ENCODE measurements around the gene DYNC1H1.

Gene DYNC1H1

DNA sequence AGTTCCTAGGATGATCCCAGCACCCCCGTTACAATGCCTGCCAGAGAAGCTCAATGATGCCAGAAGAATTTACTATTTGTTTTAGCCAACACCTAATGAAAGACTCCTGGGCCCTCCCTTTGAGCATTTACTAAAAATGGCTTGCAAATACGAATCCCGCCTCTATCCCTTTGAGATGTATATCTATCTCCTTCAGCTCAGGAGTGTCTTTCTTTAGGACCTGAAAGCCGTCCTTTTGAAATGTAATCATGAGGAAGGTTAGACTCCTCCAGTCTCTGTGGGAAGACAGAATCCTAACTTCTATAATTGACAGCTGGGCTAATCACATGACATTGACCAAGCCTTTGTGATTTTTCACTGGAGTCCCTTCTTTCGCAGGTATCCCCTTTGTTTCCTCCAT lies 19.2 kb upstream of the DYNC1H1 start:
- no peak for DNase-seq

DNA sequence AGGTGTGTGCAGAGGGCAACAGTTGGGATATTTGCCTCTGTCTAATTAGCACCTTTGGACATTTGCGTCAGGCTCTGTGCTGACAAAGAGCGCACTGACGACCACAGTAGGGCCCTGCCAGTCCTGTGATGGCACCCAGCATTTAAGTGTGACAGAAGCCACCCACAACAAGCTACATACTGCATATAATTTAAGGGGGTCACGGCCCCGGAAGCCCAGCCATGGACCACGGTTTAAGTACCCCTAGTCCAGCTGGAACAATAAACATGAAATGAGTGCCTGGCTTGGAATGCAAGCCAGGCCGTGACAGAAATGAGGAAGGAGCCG lies 16.8 kb upstream of the DYNC1H1 start:
- peak in 1 of 2 donors; percentile 30 for DNase-seq

DNA sequence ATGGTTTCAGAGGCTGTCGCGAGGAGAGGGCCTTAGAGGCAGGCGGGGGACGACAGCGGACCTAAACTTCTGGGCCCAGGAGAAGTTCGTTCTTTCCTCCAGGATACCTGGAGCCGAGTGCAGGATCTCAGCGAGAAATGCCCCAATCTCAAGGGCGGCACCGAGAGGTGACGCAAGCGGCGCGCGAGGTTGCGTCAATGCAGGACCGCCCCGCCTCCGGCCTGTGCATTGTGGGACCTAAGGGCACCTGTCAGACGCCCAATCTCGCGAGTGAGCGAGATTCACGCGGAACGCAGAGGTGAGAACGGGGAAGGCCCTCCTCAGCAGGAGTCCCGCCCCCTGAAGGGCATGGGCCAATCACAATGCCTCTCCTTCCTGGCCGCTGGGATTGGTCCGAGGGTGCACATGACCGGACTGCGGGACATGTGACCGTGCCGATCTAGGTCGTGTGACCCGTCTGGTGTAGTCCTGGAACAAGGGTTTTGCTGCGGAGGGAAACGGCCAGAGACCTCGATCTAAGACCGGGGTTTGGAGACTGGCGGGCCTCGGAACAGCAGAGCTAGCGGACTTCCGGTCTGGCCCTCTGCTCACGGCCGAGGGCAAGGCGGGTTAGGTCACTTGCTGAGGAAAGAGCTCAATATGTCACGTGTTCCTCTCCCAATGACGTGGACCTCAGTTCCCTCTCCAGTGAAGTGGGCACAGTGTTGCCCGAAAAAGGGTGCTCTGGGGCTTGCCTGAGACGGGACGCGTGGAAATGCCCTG lies 16.3 kb upstream of the DYNC1H1 start:
- DNase-seq: peak; percentile 100

DNA sequence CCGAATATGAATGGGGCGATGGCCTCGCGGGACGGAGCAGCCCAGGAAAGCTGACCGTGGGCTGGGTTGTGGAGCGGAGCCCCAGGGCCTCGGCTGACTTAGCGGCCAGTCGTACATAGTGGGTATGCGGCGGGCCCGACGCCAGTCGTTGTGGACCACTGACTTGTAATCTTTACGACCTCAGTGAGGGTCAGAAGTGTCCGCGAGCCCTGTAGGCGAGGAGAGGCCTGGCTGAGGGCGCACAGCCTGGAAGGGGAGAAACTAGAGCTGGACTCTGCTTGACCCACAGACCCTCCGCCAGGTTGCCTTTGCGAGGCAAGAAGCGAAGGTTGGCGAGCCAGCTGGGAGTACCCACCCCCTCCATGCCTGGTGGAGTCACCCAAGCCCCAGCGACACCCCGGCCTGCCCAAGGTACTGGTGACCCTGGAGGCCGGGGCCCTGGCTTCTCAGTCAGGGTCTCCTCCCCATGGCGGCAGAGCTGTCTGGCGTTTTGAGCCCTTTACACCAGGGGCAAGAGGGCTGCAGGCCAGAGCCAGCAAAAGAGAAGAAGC lies 15.6 kb upstream of the DYNC1H1 start:
- no peak for DNase-seq

DNA sequence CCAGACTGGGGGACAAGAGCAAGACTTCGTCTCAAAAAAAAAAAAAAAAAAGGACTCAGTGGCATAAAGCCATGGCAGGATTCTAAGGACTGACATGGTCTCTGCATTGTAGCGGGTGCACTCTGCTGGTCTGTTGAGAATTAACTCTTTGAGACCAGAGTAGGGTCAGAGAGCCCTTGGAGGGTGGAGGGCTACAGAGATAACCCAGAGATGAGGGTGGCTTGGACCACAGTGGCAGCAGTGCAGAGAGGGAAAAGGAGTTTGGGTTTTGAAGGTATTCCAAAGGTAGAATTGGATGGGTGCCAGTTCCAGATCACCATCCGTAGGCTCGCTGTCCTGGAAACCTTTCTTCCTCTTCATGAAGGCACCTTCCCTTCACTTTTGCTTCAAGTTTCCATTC lies 14.3 kb upstream of the DYNC1H1 start:
- no peak for DNase-seq

DNA sequence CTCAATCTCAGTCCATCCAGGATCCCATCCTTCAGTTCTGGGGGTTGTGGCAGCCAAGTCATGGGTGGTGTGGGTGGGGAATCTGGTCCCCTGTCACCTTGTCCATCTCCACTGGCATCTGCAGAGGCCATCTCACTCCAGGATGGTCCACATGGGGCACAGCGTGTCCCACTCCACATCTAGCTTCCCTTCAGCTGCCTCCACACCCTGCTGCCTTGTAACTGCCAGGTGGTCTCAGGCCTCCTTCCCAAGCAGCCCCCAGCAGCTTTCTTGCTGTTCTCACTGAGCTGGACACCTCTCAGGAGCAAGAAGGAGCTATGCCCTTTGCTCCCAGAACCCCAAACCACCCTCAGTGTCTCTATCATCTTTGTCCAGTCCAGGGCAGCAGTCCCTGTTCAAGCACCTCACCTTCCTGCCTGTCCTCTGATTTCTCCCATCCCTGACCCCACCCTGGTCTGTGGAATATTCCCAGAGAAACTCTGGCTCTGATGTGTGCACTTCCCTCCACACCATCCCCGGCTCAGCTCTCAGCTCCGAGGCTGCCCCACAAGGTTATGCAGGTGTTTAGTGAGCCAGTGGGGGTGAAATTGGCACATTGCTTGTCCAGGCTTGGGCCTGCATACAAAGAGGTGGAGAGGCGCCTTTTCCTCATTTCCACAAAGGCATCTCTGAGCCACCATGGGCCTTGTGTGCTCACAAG lies 13.7 kb upstream of the DYNC1H1 start:
- DNase-seq: no peak

DNA sequence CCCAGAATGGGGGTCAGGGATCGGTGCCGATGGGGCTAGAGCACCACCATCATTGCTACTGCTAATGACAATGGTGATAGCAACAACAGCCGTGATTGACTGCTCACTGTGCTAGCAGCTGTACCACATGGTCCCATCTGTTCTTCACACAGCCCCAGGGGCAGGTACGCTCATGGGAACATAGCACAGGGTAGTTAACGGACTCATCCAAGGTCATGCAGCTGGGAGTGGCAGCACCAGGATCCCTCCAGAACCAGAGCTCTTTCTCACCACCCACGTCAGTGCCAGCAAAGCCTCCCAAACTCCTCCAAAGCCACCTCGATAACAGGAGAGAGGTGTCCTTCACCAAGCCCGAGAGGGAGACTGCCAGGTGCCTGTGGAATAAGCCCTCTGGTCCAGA lies 11.2 kb upstream of the DYNC1H1 start:
- DNase-seq: no peak

DNA sequence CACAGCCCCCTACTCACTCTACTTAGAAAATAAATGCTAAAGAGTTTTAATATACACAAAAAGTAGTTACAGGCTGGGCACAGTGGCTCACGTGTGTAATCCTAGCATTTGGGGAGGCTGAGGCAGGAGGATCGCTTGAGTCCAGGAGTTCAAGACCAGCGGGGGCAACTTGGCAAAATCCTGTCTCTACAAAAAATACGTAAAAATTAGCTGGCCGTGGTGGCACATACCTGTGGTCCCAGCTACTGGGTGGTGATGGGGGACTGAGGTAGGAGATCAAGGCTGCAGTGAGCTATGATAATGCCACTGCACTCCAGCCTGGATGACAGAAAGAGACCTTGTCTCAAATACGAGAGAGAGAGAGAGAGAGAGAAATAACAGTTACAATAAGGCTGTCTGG lies 9.9 kb upstream of the DYNC1H1 start:
- DNase-seq: no peak

DNA sequence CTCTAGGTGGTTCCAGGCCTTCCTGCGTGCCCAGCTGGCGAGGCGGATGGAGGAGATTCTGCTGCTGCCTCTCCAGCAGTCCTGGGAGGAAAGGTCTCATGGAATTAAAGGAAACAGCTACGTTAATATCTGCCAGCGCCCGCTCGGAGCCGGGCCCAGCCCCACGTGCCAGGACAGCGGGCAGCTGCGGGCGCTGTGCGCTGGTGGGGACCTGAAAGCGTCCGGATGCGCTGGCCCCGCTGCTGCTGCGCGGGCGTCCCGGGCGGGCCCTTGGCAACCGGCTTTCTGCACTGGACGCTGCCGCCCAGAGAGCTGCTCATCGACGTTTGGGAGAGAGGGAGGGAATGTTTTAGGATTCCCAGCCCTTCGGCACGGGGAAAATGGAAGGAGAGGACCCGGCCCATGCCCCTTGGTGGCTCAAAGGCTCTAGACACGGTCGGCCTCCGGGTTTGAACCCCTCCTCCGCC lies 8.6 kb upstream of the DYNC1H1 start:
- no peak for DNase-seq

DNA sequence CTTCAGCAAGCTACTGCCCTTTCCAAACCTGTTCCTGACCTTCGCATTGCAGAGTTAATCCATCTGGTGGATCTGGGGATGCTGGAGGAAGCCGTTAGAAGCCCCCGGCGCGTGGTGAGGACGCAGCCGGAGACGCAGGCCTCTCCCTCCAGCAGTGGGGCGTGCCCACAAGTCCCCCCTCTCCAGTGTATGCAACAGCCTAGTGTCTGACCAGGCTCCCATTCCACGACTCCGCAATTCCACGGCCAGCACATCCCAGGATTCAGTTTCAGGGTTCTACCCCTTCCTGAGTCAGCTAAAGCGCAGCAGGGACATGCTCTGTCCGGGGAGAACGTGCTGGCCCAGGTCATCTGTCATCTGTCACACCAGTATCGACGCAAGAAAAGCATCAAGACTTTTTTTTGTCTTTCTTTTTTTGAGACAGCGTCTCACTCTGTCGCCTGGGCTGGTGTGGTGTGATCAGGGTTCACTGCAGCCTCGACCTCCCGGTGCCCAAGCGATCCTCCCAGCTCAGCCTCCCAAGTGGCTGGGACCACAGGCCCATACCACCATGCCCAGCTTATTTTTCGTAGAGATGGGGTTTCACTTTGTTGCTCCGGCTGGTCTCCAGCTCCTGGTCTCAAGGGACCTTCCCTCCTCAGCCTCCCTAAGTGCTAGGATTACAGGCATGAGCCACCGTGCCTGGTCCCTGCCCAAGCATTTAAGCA lies 8.0 kb upstream of the DYNC1H1 start:
- no peak for DNase-seq

DNA sequence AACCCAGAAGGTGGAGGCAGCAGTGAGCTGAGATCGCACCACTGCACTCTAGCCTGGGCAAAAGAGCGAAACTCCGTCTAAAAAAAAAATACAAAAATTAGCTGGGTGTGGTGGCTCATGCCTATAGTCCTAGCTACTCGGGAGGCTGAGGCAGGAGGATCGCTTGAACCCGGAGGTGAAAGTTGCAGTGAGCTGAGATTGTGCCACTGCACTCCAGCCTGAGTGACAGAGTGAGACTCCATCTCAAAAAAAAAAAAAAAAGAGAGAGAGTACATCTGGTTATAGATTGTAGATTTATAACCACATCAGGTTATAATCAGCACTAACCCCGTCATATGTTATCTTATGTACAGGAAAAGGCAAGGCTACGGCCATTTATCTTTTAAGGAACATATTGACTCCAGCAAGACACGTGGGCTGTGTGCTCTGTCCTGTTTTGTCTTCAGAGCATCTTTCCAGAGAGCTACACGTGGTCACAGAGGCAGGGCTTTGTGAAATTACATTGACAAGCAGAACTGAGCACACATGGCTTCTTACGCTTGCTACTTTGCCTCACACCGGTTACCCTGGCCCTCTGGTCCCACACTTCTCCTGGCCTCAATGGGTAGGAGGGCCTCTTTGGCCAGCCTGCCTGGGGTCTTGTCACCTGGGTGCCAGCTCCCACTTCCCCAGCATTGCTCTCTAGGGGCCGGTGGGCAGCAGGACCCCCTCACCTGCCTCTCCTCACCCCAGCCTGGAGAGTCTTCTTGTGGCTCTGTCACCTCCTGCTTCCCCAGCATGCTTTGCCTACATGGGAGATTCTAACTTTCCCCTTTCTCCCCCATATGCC lies 6.8 kb upstream of the DYNC1H1 start:
- DNase-seq: no peak

DNA sequence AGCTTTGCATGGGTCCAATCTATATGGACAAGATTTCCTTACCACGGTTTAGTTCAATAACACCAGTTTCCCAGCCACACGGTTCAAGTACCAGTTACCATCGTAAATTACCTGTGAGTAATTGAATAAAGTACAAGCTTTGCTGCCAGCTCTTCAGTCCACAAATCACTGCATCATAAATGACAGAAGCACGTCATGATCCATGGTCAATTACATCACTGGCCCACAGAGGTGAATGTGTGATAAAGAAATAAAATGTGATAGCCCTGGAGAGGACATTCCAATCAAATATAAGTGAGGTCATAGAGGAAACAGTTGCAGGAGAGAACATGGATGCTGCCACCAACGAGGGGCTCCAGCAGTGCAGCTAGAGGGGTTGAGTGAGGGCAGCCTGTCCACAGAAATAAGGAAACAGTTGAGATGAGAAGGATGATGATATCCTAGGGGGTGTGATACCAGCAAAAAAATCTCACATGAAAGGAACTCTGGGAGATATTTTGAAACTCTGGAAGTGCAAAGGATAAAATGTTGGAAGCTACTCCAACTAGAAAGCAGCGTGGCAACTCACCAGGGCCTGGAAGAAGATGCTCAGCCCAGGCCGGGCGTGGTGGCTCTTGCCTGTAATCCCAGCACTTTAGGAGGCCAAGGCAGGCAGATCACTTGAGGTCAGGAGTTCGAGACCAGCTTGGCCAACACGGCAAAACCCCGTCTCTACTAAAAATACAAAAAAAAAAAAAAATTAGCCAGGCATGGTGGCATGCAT lies 5.8 kb upstream of the DYNC1H1 start:
- DNase-seq: no peak

DNA sequence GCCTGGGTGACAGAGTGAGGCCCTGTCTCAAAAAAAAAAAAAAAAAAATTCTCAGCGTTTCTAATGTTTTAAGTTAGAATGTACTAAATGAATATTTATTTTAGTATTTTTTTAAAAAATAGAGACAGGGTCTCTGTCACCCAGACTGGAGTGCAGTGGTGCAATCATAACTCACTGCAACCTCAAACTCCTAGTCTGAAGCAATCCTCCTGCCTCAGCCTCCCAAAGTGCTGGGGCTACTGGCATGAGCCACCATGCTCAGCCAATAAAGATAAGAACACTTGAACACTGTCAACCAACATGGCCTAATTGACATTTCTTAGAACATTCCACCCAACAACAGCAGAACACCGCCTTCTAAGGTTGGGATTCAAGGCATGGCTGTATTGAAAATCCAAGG lies 5.1 kb upstream of the DYNC1H1 start:
- DNase-seq: no peak

DNA sequence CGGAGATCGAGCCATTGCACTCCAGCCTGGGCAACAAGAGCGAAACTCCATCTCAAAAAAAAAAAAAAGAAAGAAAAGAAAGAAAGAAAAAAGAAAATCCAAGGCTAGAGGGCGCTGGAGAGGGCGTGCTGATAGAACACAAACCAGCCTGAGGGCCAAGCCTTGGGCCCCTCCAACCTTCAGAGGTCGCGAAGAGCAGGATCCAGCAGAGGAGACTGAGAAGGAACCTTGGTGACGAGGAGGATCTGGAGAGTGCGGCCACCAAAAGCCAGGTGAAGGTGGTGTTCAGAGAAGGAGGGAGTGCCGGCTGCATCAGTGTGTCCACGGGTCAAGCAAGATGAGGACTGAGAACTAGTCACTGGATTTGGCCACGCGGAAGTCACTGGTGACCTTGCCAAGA lies 4.1 kb upstream of the DYNC1H1 start:
- peak in 1 of 2 donors; percentile 32 for DNase-seq

DNA sequence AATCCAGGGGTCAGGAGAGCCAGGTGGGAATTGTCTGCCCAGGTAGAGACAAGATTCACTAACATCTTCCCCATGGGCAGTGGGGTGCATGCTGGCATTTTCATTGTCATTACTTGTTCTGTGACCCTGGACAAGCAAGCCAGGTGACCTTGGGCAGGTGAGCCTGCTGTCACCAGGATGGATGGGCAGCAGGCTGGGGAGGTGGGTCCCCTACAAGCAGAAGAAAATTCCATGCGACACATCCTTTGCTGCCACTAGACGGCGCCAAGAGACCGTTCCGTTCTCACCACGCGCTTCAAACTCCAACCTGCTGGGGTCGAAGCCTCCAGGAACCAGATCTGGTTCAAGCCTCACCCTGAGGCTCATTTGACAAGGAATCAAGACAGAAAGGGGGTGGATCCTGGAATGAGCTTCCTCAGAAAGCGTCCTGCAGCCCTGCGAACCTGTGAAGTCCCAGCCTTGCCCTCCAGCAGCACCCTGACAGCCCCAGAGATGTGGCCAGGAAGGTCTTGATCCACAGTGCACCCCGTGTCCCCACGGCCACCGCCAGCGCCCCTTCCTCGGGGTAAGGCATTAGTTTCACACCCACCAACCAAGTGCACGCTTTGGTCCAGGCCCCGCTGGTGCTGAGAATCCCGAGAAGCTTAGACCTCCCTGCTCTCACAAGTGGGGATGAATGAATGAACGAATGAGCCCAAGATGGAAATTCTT lies 3.2 kb upstream of the DYNC1H1 start:
- DNase-seq: peak; percentile 81 to 82

DNA sequence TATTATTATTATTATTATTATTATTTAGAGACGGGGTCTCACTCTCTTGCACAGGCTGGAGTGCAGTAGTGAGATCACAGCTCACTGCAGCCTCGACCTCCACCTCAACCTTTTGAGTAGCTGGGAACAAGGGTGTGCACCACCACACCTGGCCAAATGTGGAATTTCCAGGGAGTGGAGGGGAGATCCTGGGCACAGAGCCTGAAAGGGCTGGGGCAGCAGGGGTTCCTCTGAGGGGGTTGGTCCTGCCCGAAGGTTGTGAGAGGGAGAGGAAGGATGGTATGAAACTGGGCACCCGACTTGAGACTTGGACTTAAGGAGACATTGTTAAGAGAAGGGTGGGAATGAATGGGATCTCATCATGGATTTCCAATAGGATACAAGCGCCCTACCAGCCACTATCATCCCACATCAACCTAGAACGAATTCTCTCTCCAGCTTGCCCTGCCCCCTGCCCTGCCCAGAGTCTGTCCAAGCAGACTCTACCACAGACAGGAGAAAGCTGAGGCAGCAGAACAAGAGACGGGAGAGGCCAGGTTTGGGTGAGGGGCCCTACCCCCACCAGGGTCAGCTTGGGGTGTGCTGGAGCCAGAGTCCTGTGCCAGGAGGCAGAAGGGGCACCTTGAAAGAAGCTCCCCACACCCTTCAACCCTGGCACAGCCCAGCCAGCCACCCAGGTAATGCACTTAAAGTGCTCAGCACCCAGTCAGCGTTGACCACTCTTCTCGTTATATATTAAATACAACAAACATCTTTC lies 2.4 kb upstream of the DYNC1H1 start:
- DNase-seq: no peak

DNA sequence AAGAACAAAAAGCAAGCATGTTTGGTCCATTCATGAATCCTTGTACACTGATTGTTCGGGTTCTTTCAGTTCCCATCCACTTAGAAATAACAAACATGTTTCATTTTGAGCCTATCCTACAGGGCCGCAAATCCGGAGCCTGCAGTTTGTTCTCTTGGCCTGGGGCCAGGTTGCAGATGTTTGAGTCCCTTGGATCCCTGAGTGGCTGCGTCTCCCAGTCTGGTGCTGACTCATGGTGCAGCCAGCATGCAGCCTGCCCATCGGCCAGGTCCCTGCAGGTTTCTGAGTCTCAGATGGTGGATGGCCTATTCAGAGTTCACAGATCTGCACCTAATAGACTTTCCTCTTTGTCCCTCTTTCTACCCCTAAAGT lies 1.9 kb upstream of the DYNC1H1 start:
- no peak for DNase-seq

DNA sequence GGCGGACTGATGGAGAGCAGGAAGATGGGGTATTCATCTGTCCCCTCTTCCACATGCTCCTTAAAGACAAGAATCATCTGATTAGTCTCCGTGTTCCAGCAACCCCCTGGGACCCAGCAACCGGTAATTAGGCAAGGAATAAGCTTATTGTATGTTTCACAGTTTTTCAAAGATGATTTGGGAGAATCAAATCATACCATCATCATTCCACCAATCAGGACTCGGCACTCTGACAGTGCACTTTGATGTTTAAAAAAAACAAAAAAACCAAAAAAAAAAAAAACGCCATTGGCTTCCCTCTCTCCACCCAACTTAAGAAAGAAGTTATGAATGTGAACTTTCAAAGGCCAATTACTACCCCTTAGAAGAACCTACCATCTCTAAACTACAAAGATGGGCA lies 1.3 kb upstream of the DYNC1H1 start:
- DNase-seq: no peak

DNA sequence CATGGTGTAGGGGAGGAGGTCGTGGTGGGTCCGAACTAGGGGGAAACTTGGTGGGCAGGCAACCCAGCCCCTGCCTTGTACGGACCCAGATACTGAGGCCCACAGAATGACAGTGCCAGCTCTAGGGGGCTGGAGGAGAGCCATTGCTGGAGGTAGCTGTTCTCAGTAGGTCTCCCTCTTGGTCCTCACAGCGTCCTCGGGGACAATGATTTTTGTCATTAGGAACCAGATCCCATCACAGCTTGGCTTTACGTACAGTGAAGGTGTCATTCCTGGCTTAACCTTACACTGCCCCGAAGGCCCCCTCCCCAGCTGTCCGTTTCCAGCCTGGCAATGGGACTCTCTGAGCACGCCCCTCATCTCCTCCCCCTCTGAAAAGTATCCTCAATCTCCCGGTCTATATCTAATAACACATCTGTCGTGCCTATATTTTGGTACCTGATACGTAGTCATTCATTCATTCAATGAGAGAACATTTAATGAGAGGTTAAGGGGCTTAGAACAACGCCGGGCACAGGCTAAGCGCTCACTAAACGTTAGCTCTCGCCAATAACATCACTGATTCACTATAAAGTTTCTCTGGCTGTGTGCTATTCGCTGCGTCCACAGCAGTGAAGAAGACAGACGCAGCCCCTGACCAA lies 597 bp upstream of the DYNC1H1 start:
- no peak for DNase-seq

DNA sequence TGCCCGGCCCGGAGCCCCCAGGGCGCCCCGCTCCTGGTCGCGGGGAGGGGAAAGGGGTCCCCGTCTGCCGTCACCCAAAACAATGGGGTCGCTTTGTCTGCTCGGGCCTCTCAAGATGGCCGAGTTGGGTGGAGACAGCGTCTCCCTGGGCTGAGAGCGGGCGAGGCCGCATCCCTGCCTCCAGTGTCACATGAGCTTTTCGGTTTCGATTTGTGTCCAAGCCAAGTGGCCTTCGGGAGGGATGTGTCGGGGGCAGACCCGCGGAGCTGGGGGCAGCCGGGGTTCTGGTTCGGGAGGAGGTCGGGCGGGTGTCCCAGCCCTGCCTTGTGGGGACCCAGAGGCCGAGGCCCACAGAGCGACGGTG lies 790 bp downstream of the DYNC1H1 start:
- peak; percentile 67 to 70 for DNase-seq

Data from CD4-positive, alpha-beta T cell treated with Interleukin-1 beta for 1 hour (primary cell).